ENCODE data around the gene SLC6A18.
"Not testable (repeated sequence)": the region's sequence is repeated elsewhere in the genome, so short reads cannot be mapped to it uniquely, and the experiment has no call there.

Gene SLC6A18

DNA sequence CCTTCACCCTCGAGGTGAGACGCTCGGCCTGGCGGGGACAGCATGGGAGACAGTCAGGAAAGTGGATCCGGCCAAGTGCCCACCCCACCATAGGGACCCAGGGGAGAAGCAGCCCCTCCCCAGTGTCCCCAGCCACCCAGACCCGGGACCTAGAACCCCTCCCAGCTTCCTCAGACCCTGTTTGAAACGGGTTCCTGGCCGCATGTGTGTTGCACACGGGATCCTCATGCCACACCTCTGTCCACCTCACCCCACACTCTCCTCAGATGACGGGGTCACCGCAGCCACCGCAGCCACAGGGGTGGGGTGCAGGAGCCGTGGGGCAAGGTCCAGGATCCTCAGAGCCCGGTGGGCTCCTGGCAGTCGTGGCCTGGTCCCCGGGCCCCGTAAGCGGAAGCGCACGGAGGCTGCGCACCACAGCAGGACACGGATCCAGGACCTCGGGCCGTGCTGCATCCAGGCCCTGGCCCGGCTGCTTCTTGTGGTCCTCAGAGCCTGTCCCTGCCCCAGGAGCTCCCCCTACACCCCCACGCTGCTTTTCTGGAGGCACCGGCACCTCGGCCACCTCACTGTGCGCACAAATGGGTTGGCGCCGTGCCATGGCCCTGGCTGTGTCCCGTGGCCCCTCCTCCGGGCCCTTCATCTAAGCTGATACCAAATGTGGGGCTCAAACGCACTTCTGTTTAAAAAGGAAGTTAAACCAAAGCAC is 54.4 kb downstream of the SLC6A18 start:
- no peak for DNase-seq

DNA sequence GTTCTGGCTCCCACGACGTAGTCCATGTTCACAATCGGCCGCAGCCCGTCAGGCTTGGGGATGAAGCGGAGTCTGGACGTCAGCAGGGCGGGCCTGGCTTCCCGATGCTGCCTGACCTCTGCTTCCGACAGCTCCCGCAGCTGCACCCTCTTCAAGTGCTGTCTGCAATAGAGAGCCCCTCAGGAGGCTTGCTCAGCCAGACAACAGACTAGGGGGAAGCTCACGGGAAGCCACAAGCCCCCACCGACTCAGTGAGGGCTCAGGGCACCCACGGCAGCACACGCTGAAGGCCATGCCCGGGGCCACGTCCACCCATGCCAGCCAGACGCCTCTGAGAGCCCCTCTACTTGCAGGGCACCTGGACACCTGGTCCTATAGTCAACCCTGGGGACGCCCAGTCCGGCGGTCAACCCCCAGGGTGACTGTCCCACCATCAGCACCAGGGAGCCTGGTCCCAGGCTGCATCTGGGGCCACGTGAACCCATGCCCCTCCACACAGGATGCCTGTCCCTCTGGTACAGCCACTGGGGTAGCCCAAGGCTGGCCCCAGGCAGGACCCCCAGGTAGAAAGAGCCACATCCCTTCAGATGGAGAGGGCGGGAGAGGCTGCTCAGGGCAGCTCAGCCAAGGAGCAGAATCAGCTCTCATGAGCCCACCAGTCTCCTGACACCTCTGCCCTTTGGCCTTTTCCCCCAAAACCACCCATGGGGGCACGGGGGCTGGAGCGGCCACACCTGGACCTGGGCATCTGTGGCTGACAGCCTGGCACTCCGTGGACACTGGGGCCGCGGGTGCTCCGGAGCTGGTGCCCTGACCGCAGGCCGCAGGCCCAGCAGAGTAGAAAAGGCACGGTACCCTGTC is 55.2 kb downstream of the SLC6A18 start:
- no peak for DNase-seq

DNA sequence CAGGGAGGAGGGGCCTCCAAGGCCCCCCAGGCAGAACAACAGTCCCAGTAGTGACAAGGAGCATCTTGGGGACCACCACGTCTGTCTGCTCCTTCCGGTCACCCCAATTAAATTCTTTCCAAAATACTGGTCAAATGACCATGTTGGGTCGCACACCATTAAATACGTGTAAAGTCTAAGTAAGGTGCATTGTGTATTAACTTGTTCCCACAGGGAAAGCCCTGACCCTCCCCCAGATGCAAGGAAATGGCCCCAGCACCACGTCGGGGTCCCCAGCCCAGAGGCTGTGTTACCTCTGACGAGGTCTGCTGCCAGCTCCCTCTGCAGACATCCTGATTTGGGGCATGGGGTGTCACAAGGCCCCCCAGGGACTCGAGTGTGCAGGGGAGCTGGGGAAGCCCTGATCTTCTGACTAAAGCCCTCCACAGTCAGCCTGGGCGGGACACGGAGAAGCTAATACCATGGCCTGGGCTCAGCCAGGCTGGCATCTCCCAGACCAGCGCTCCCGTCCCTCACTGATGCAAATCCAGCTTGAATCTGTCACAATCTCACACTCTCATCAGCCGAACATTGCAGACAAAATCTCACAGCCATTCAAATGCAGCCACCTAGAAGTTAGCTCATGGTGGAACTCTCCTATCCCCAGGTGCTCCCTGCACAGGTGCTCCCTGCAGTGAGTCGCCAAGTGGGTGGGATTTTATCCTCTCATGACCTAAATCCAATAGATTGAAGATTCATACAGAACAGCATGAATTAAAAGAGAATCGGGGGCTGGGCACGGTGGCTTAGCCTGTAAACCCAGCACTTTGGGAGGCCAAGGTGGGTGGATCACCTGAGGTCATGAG is 56.1 kb downstream of the SLC6A18 start:
- no peak for DNase-seq

DNA sequence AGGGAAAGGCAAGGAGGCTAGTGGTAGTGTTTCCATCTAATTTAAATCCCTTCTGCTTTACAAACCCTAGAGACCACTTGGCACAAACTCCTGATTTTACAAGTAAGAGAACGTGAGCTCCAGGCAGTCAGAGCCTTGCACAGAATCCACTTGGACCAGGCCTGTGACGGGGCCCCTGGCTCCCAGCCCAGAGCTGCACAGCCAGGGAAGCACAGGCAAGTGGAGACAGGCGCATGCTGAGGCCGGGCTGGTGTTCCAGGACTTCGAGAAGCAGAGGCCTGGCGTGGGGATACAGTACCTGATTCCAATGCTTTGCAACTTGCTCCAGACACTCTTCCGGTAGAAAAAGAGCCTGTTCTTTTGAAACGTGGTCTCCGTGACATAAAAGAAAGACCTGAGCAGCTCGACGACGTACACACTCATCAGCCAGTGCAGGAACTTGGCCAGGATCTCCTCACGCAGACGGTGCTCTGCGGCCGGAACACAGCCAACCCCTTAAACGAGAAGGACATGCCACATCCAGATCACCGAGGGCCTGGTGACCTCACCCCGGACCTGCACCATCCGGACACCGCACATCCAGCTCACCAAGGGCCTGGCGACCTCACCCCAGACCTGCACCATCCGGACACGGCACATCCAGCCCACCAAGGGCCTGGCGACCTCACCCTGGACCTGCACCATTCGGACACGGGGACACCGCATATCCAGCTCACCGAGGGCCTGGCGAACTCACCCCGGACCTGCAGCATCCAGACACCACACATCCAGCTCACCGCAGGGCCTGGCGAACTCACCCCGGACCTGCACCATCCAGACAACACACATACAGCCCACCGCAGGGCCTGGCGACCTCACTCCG is 57.2 kb downstream of the SLC6A18 start:
- peak; percentile 77 for DNase-seq

DNA sequence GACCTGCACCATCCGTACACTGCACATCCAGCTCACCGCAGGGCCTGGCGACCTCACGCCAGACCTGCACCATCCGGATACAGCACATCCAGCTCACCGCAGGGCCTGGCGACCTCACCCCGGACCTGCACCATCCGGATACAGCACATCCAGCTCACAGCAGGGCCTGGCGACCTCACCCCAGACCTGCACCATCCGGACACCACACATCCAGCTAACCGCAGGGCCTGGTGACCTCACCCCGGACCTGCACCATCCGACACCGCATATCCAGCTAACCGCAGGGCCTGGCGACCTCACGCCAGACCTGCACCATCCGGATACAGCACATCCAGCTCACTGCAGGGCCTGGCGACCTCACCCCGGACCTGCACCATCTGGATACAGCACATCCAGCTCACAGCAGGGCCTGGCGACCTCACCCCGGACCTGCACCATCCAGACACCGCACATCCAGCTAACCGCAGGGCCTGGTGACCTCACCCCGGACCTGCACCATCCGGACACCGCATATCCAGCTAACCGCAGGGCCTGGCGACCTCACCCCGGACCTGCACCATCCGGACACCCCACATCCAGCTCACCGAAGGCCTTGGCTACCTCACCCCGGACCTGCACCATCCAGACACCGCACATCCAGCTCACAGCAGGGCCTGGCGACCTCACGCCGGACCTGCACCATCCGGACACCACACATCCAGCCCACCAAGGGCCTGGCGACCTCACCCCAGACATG is 58.0 kb downstream of the SLC6A18 start:
- DNase-seq: not testable (repeated sequence)

DNA sequence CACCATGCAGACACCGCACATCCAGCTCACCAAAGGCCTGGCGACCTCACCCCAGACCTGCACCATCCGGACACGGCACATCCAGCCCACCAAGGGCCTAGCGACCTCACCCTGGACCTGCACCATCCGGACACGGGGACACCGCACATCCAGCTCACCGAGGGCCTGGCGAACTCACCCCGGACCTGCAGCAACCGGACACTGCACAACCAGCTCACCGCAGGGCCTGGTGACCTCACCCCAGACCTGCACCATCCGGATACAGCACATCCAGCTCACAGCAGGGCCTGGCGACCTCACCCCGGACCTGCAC is 58.5 kb downstream of the SLC6A18 start:
- DNase-seq: not testable (repeated sequence)

DNA sequence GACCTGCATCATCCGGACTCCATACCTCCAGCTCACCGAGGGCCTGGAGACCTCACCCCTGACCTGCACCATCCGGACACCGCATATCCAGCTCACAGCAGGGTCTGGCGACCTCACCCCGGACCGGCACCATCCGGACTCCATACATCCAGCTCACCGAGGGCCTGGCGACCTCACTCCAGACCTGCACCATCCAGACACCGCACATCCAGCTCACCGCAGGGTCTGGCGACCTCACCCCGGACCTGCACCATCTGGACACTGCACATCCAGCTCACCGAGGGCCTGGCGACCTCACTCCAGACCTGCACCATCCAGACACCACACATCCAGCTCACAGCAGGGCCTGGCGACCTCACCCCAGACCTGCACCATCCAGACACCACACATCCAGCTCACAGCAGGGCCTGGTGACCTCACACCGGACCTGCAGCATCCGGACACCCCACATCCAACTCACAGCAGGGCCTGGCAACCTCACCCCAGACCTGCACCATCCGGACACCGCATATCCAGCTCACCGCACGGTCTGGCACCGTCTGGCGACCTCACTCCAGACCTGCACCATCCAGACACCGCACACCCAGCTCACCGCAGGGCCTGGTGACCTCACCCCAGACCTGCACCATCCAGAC is 59.3 kb downstream of the SLC6A18 start:
- DNase-seq: not testable (repeated sequence)

DNA sequence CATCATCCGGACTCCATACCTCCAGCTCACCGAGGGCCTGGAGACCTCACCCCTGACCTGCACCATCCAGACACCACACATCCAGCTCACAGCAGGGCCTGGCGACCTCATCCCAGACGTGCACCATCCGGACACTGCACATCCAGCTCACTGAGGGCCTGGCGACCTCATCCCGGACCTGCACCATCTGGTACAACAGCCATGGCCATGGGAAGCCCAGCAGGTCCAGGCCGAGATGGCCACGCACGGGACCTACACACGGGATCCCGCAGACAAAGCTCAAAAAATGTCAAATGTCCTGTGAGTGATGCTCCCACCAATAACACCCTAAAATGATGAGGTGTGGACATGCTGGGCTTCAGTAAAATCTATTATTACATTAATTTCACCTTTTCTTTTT is 60.0 kb downstream of the SLC6A18 start:
- DNase-seq: no peak

DNA sequence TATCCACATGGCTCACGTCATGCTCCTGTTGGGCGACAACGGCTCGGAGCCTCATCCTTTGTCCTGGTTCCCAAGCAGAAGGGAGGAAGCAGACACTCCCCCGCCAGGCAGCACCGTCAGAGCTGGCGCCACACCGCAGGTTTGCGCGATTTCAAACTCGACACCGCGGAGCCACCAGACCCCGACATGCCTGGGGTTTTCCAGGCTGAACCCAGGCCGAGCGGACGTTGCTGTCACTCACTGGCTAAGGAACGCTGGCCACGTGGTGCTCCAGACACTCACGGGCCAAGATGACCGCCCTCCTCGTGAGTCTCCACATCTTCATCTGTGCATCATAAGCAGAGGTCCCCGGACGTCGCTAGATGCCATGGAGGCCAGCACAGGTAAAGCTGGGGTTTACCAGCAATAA is 60.7 kb downstream of the SLC6A18 start:
- DNase-seq: no peak

DNA sequence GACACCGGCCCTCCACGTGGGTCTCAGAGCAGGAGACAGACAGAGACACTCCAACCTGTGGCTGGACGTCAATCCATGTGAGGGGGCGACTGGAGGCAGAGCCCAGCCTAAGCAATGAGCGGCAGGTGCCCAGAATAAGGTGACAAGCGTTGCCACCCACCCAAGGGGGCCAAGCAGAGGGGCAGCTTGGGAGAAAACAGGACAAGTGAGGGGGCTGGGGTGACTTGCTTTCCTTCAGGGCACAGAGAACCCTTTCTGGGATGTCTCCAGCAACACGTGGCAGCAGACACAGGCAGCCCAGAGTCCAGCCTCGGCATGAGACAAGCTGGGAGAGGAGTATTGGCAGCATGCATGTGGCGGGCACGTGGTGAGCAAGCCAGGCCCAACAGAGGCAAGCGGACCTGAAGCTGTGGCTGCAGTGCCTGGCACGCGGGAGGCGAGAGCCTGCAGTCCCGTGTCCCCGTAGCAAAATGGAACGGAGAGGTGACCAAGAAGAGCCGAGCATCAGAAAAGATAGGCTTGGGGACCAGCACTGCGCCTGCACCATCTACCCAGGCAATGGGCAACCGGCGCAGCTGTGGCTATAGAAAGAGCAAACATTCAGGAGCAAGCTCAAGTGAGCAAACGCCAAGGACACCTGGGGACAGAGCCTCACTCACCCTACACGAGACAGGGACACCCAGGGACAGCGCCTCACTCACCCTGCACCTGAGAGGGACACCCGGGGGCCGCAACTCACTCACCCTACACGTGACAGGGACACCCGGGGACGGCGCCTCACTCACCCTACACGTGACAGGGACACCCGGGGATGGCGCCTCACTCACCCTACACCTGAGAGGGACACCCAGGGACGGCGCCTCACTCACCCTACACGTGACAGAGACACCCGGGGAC is 63.5 kb downstream of the SLC6A18 start:
- DNase-seq: no peak

DNA sequence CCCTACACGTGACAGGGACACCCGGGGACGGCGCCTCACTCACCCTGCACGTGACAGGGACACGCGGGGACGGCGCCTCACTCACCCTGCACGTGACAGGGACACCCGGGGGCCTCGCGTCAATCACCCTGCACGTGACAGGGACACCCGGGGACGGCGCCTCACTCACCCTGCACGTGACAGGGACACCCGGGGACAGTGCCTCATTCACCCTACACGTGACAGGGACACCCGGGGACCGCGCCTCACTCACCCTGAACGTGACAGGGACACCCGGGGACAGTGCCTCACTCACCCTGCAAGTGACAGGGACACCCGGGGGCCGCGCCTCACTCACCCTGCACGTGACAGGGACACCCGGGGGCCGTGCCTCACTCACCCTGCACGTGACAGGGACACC is 64.4 kb downstream of the SLC6A18 start:
- DNase-seq: not testable (repeated sequence)

DNA sequence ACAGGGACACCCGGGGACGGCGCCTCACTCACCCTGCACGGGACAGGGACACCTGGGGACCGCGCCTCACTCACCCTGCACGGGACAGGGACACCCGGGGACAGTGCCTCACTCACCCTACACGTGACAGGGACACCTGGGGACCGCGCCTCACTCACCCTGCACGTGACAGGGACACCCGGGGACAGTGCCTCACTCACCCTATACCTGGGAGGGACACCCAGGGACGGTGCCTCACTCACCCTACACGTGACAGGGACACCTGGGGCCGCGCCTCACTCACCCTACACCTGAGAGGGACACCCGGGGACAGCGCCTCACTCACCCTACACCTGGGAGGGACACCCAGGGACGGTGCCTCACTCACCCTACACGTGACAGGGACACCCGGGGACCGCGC is 65.8 kb downstream of the SLC6A18 start:
- DNase-seq: not testable (repeated sequence)

DNA sequence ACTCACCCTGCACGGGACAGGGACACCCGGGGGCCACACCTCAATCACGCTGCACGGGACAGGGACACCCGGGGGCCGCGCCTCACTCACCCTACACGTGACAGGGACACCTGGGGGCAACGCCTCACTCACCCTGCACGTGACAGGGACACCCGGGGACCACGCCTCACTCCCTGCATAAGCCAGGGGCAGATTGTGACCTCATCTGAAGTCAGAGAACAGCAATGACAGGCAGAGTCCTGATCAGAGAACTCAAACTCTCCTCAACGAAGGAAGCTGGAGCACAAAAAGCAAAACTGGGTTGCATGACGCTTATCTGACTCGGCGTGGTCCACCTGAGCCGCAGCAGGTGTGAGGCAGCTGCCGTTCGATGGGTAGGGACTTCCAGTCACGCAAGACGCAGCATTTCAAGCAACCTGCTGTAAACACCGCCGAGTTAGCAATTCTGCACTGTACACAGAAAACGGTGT is 66.5 kb downstream of the SLC6A18 start:
- peak; percentile 64 for DNase-seq

DNA sequence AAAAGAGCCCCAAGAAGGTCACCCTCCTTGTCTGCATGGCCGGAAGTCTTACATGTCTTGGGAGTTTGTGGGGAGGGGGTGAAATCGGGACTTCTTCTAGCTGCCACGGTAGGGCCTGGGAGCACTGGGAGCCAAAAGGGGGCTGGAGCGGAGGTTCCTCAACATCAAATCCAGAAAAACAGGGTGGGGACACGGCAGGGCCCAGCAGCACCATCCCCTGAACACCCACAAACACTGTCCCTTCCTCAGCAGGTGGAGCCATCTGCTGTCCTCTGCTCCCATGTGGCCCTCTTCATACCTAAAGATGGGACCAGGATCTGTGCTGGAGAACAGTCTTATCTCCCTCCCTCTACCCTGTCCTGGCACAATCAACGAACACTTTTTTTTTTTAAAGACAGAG is 67.0 kb downstream of the SLC6A18 start:
- no peak for DNase-seq

DNA sequence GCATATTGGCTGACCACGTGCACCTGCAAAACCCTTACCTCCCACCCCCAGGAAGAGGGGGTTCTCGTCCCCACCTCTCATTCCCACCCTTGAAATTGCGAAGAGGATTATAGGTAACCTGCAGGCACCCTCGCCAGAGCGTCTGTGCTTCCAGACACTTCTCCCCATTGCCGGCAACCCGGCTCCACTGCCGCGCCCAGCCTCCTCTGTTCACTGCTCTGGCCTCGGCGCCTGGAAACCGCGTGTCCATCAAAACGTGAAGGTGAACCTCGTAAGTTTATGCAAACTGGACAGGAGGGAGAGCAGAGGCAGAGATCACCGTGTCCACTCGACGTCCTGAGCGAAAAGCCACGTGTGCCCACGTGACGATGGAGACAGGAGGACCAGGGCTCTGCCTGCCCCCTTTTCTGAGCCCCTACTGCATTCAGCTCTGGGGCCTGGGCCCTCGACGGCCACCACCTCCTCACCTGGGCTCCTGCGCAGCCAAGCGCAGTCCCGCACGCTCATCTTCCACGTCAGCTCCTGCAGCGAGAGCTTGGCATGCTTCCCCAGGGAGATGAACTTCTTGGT is 67.8 kb downstream of the SLC6A18 start:
- DNase-seq: no peak

DNA sequence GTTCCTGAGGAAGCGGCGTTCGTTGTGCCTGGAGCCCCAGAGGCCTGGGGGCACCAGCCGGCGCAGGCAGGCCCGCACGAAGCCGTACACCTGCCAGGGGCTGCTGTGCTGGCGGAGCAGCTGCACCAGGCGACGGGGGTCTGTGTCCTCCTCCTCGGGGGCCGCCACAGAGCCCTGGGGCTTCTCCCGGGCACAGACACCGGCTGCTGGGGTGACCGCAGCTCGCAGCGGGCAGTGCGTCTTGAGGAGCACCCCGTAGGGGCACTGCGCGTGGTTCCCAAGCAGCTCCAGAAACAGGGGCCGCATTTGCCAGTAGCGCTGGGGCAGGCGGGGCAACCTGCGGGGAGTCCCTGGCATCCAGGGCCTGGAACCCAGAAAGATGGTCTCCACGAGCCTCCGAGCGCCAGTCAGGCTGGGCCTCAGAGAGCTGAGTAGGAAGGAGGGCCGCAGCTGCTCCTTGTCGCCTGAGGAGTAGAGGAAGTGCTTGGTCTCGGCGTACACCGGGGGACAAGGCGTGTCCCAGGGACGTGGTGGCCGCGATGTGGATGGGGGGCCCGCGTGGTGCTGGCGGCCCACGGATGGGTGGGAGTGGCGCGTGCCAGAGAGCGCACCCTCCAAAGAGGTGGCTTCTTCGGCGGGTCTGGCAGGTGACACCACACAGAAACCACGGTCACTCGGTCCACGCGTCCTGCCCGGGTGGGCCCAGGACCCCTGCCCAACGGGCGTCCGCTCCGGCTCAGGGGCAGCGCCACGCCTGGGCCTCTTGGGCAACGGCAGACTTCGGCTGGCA is 68.4 kb downstream of the SLC6A18 start:
- no peak for DNase-seq

DNA sequence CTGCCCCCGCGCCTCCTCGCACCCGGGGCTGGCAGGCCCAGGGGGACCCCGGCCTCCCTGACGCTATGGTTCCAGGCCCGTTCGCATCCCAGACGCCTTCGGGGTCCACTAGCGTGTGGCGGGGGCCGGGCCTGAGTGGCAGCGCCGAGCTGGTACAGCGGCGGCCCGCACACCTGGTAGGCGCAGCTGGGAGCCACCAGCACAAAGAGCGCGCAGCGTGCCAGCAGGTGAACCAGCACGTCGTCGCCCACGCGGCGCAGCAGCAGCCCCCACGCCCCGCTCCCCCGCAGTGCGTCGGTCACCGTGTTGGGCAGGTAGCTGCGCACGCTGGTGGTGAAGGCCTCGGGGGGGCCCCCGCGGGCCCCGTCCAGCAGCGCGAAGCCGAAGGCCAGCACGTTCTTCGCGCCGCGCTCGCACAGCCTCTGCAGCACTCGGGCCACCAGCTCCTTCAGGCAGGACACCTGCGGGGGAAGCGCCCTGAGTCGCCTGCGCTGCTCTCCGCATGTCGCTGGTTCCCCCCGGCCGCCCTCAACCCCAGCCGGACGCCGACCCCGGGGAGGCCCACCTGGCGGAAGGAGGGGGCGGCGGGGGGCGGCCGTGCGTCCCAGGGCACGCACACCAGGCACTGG is 69.1 kb downstream of the SLC6A18 start:
- no peak for DNase-seq
